HG03280 (cell line): ENCODE data around the gene ADGRL2.
"Not testable (repeated sequence)": the region's sequence is repeated elsewhere in the genome, so short reads cannot be mapped to it uniquely, and the experiment has no call there.

Experiments used
- ATAC-seq: cut with Tn5 transposase; IDR thresholded peaks from one replicate; pipeline ENCODE4 v1.9.1; 2021; ENCODE audit warnings: mild to moderate bottlenecking, moderate library complexity; ENCODE audit not compliant: unreplicated experiment

Gene ADGRL2

DNA sequence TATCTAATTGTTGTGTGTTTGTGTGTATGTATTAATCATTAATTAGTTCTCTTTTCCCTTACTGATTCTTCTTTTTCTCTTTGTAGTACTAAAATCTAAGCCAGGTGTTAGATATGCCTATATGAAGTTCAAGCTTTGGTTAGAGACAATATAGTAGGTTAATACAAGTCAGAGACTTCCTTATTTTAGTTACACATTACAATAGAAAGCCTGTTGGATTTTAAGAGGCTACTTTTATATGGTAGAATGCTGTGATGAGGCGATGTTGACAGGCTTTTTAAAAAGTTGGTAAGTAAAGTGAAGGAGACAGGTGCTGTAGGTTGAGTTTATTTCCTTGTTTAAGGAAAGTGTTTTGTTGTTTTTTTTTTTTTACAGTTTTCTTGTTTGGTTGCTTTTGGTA lies 45.9 kb downstream of the ADGRL2 start:
- ATAC-seq: no peak

DNA sequence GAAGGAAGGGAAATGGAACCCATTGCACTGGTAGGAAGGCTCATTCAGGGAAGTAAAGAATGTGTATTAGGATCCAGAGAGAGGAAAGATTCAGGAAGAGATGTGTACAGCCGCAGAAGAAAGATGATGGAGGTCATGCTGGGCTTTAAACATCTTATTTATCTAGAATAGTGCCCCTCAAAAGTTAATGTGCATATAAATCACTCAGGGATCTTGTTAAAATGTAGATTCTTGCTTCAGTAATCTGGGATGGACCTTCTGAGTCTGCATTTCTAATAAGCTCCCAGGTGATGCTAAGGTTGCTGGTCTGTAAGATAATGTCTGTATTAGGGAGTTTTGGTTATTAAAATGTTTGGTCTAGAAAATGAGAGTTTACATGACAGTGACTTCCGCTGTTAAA lies 46.3 kb downstream of the ADGRL2 start:
- ATAC-seq: no peak

- ATAC-seq: no peak
Observed at GRCh38 chr1:81848880-81849682, 48.3 kb downstream of the ADGRL2 start.

- ATAC-seq: no peak
Observed at GRCh38 chr1:81850031-81850430, 49.3 kb downstream of the ADGRL2 start.

- ATAC-seq: no peak
Observed at GRCh38 chr1:81850495-81850894, 49.8 kb downstream of the ADGRL2 start.

DNA sequence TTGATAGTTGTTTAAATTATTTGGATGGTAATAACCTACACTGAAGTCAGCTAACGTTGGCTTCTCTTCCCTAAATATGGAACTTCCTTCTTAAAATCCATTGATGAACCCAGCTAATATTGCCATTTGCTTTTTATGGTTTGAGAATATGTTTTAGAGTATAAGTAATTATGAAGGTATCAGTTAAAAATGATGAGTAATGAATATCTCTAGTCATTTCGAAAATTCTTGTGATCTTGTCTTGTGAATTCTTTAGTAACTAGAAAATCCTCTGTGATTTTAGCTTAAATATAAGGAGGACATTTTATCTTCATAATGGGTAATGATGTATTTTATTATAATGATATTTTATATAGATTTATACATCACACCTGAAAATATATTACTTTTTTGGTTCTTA lies 50.5 kb downstream of the ADGRL2 start:
- ATAC-seq: no peak

- ATAC-seq: no peak
Observed at GRCh38 chr1:81852961-81853360, 52.2 kb downstream of the ADGRL2 start.

DNA sequence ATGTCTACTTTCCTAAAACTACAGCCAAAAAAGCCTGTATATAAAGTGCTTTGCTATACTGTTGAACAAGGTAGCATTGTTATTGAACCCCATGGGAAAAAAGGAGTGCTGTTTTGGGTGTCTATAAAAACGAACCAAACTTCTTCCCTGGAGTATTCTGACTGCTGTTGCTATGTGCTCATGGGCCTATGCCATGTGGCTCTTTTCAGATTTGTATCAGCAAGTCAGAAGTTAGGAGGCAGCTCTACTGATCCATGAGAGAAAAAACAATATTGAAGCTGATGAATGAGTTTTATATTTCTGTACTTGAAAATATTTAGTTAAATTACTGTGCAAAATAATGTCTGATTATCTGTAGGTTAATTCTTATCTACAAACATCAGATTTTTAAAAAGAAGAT lies 66.5 kb downstream of the ADGRL2 start:
- ATAC-seq: no peak

DNA sequence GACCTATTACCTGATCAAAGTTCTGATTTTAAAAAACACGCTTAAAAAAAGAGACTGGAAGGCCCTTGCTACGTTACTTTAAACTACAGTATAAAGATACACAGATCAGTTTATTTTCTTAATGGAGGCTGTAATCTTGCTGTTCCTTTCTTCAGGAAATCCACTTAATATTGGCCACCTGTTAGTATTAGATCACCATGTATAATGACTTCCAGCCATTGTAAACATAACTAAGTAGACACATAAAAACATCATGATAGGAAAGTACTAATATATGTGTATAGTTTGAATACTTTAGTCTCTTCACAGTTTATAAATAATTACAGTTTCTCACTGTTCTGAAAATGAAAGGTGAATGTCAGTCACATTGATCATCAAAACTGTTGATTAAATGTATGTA lies 68.6 kb downstream of the ADGRL2 start:
- no peak for ATAC-seq

- not testable (repeated sequence) for ATAC-seq
Observed at GRCh38 chr1:81871091-81871490, 70.4 kb downstream of the ADGRL2 start.

- no peak for ATAC-seq
Observed at GRCh38 chr1:81873946-81874345, 73.2 kb downstream of the ADGRL2 start.

GRCh38 chr1:81874461-81874860 lies 73.7 kb downstream of the ADGRL2 start:
- ATAC-seq: no peak

DNA sequence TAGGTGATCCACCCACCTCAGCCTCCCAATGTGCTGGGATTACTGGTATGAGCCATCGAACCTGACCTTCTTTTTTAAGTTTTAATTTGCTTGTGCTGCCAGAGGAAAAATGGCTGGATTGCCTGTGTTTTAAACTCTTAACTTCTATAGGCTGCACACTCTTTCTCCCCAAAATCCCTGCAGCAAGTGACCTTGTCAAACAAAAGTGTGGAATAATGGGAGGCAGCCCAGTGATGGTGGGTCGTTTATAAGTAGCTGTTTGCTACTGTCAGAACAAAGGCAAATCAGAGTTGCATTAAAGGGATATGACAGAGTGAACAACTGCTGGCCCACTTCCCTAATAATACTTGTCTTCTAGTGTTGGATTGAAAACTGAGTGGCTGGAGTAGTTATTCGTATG lies 74.2 kb downstream of the ADGRL2 start:
- no peak for ATAC-seq

- ATAC-seq: no peak
Observed at GRCh38 chr1:81876901-81877733, 76.4 kb downstream of the ADGRL2 start.

DNA sequence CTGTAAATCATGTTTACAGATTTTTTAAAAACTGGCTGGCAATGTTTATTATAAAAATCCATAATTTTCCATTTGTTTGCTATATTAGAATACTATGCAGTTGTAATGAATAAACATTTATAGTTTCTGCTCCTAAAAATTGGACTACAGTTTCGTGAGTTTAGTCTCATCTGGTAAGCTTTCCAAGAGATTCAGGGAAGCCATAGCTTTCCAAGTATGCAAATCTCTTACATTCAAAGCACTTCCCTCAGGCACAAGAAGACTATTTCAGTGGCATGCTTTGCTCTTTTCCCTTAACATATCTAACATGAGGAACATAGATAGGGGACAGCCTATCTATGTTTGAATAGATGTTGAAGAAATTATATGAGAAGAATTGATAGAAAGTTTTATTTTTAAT lies 77.2 kb downstream of the ADGRL2 start:
- ATAC-seq: no peak

DNA sequence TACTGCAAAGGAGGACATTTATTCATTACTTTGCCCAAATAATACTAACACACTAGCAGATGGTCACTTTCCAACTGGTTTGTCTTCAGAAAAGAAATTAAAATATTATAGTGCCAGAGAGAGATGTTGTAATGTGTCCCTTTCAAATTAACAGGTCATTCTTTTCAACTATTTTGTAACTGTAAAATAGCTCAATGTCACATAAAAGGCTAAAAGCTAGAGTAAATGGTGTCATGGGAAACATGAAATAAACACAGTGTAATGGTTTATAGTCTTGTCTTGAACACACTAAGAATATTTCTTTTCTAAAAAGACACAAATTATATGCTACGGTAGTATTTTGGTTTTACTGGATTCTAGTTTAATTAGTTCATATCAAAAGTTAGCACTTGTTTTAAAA lies 77.8 kb downstream of the ADGRL2 start:
- no peak for ATAC-seq

DNA sequence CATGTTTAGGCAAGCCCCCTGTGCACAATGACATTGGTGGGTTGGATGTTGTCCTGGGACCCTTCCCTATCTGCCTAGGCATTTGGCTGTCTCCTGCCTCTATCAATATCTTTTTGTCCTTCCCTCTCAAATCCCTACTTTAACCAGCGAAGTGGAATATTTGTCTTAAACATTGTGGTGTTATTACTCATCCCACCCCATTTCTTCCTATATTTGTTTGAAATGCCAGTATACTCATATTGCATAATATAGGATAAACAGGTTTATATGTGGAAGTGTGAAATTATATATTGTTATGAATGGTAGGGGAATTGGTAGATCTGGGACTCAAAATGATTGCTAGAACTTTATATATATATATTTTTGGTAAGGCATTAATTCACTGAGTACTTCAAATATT lies 80.0 kb downstream of the ADGRL2 start:
- ATAC-seq: no peak

DNA sequence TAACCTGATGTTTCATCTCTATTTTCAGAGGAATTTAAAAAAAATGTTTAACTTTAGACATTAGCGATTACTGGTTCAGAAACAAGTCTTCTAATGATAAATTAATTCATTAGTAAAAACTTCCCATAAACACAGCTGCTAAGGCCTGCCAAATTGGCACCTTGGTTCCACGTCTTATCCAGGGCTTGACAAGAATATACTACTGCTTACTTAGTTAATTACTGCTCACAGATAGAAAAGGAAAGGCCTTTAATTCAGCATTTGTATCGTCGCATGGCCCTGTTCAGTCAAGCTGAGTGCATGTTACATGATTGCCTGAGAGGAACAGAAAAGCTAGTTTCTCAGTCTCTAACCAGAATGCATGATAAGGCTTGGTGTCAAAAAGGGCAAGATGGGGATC lies 84.6 kb downstream of the ADGRL2 start:
- ATAC-seq: no peak

- ATAC-seq: not testable (repeated sequence)
Observed at GRCh38 chr1:81886292-81886691, 85.6 kb downstream of the ADGRL2 start.

GRCh38 chr1:81887421-81888144 lies 86.8 kb downstream of the ADGRL2 start:
- no peak for ATAC-seq

GRCh38 chr1:81889166-81889565 lies 88.4 kb downstream of the ADGRL2 start:
- ATAC-seq: no peak

DNA sequence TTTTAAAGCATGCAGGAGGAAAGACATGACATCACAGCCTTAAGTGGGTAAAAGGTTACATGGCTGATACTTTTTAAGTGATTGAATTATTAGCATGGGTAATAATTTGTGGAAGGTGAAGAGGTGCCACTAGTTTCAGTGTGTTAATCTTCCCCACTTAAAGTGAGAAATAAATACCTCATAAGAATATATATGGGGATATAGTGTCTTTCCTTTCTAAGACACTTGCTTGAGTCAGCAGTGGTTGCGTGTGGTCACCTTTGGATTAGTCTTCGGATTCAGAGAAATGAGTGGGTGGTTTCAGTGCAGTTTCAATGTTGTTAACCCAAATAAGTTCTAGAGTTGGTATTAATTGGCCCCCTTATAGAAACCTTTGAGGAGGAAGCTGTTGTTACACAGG lies 94.1 kb downstream of the ADGRL2 start:
- ATAC-seq: no peak
